Activated naive CD8-positive, alpha-beta T cell treated with anti-CD3 and anti-CD28 coated beads, Interleukin-2, amount 50 U/mL, for 24 hours (primary cell): ENCODE measurements around the gene LSM12.

ENCODE experiments used
- ATAC-seq: fragments of 150-1000 bp; cut with Tn5 transposase; one replicate; pipeline ENCODE4 v1.10.0; 2021
- DNase-seq: peaks from one replicate; pipeline ENCODE4 v3.0.0; 2021
- H3K27ac Mint-ChIP-seq: one replicate; pipeline ENCODE4 v1.8.0; 2021; ENCODE audit warnings: mild to moderate bottlenecking, mixed read lengths
- H3K27me3 Mint-ChIP-seq: one replicate; pipeline ENCODE4 v1.8.0; 2021; ENCODE audit warnings: mixed read lengths
- H3K36me3 Mint-ChIP-seq: one replicate; pipeline ENCODE4 v1.8.0; 2021; ENCODE audit warnings: low read depth, mixed read lengths
- H3K4me1 Mint-ChIP-seq: one replicate; pipeline ENCODE4 v1.8.0; 2021; ENCODE audit warnings: mixed read lengths
- H3K4me3 Mint-ChIP-seq: one replicate; pipeline ENCODE4 v1.8.0; 2021; ENCODE audit warnings: mild to moderate bottlenecking, moderate library complexity, mixed read lengths
- H3K9me3 Mint-ChIP-seq: one replicate; pipeline ENCODE4 v1.8.0; 2021; ENCODE audit warnings: mixed read lengths

LSM12 gene

DNA sequence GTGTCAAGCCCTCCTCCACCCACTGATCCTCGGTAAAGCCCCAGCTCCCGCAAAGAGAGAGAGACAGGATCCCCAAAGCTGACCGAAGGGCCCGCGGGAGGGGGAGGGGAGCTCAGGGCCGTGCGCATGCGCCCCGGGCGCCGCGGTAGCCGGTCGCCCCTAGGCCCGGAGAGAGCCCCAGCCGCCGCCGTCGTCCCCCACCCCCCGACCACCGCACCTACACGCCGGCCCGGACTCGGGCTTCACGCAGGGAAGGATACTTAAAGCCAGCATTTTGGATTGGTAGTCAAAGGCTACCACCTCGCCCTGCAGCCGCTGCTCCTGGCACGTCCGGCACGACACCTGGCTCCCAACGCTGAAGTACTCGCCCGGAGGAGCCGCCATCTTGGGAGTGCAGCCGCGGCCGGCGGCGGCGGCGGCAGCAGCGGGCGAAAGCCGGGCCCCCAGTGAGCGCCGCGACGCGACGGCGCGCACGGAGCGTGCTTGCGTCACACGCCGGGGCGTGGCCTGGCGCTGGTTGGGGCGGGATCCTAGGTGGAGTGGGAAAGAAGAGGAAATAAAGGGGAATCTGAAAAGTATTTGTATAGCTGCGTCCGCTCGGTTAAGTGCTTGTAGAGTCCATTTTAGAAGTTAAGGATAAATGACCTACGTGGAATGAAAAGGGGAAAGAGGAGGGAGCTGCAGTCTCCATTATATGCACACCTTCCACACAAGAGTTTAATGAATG is at the start of gene LSM12:
TSS of gene LSM12 (minus strand) at position 468 of the 727 bp plus-strand sequence. CDS start at position 384, 84 bp downstream.
- Mint-ChIP-seq H3K4me1 (peaks cover 58% of the 10 kb centered on the region), H3K36me3 (peaks cover 32% of the 10 kb centered on the region), H3K4me3 (peak within 1 kb of the TSS; percentile 98), H3K27me3 (no peaks in the 10 kb centered on the region), H3K27ac (peak within 1 kb of the TSS; percentile 95), H3K9me3 (no peaks in the 10 kb centered on the region)
- peak; percentile 74 for ATAC-seq
- DNase-seq: peak; percentile 96

- H3K4me3 Mint-ChIP-seq: no peak overlapping the region
- no peaks in the 10 kb centered on the region for H3K9me3 Mint-ChIP-seq
- ATAC-seq (no peak), DNase-seq (peak; percentile 44)
- no peaks in the 10 kb centered on the region for H3K36me3 Mint-ChIP-seq
- no peaks in the 10 kb centered on the region for H3K27me3 Mint-ChIP-seq
- no peak overlapping the region for H3K27ac Mint-ChIP-seq
- H3K4me1 Mint-ChIP-seq: peaks cover 32% of the 10 kb centered on the region
Observed at GRCh38 chr17:44115585-44116415, 49.3 kb upstream of the LSM12 start.

- peaks cover 26% of the 10 kb centered on the region for H3K4me1 Mint-ChIP-seq
Observed at GRCh38 chr17:44113868-44114840, 47.7 kb upstream of the LSM12 start.

GRCh38 chr17:44113382-44113781 is 46.9 kb upstream of the LSM12 start:
- DNase-seq: no peak
- Mint-ChIP-seq H3K4me3 (no peak overlapping the region), H3K36me3 (no peaks in the 10 kb centered on the region), H3K27ac (no peak overlapping the region), H3K4me1 (peaks cover 26% of the 10 kb centered on the region), H3K27me3 (no peaks in the 10 kb centered on the region), H3K9me3 (no peaks in the 10 kb centered on the region)
- no peak for ATAC-seq

More at GRCh38 chr17:44113868-44114840, 47.7 kb upstream of the LSM12 start:
- no peaks in the 10 kb centered on the region for H3K27me3 Mint-ChIP-seq
- DNase-seq (no peak), ATAC-seq (no peak)
- no peaks in the 10 kb centered on the region for H3K9me3 Mint-ChIP-seq
- no peak overlapping the region for H3K27ac Mint-ChIP-seq
- H3K4me3 Mint-ChIP-seq: no peak overlapping the region
- H3K36me3 Mint-ChIP-seq: no peaks in the 10 kb centered on the region

- Mint-ChIP-seq H3K9me3 (no peaks in the 10 kb centered on the region), H3K4me1 (peaks cover 27% of the 10 kb centered on the region), H3K4me3 (no peak overlapping the region), H3K27ac (no peak overlapping the region), H3K36me3 (no peaks in the 10 kb centered on the region), H3K27me3 (no peaks in the 10 kb centered on the region)
- DNase-seq (no peak), ATAC-seq (no peak)
Observed at GRCh38 chr17:44112284-44113280, 46.1 kb upstream of the LSM12 start.

- no peaks in the 10 kb centered on the region for H3K36me3 Mint-ChIP-seq
- no peaks in the 10 kb centered on the region for H3K27me3 Mint-ChIP-seq
- H3K9me3 Mint-ChIP-seq: no peaks in the 10 kb centered on the region
- H3K4me1 Mint-ChIP-seq: peaks cover 28% of the 10 kb centered on the region
- ATAC-seq (no peak), DNase-seq (no peak)
- no peak overlapping the region for H3K27ac Mint-ChIP-seq
- no peak overlapping the region for H3K4me3 Mint-ChIP-seq
Observed at GRCh38 chr17:44111777-44112176, 45.3 kb upstream of the LSM12 start.

DNA sequence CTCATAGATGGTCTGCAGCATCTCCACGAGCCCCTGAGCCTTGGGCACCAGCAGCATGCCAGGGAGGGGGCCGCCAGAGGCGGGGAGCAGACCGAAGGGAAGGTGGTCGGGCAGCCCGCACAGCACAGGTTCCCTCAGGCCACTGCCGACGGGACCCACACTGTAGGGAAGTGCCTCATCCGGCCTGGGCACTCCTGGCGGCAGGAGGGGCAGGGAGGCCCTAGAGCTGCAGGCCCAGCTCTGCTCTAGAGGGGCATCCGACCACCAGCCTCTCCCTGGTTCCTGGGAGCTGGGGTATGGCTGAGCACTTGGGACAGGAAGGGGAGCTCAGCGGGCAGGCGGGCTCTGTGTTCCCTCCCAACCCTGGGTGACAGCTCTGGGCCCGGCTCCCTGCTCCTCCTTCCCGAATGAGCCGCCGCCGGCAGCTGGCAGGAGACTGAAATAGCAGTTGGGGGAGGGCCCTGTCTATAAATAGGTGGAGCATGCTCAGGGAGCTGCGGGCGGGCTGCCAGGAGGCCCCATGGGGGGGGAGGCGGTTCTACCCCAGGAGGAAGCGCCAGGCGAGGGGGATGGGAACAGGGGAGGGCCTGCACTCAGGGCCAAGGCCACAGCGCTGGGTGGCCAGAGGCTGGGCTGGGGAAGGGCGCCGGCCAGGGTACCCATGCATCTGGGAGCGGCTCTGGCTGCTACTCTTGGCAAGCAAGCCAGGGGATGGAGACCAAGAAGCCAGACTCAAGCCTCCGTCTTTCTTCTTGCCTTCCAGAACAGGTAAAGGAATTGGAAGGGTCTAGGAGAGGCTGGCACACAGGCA is 44.6 kb upstream of the LSM12 start:
- Mint-ChIP-seq H3K4me3 (peak overlapping the region; percentile 50), H3K27ac (no peak overlapping the region), H3K4me1 (peaks cover 28% of the 10 kb centered on the region)

DNA sequence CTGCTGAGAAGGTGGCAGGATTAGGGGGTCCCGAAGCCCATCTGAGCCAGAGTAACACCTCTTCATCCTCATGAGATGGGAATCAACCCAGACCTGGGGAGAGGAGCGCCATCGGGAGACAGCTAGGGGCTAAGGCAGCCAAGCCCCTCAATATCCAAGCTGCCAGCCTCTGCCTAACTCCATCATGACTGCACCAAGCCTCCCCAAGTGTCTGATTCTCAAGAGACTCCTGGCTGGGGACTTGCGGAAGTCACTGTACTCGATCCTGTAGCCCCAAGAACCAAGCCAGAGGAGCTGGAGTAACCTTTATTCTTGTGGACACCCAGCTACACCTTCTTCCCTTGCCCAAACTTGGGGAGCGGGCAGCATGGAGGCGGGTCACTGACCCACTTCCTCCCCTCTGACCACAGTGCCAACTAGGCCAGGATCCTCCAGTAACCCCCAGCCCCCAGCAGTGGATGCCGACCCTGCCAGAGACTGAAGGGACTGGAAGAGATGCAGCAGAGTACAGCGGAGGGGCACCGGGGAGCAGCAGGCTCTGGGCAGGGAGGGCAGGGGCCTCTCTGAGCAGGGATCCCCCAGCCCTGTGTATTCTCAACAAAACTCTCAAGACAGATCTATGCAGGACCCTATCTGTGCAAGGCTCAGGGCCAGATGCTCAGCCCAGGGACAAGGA is 43.7 kb upstream of the LSM12 start:
- DNase-seq (no peak), ATAC-seq (no peak)
- Mint-ChIP-seq H3K9me3 (no peaks in the 10 kb centered on the region), H3K27ac (no peak overlapping the region), H3K4me3 (peak overlapping the region; percentile 14), H3K4me1 (peaks cover 28% of the 10 kb centered on the region), H3K27me3 (no peaks in the 10 kb centered on the region), H3K36me3 (no peaks in the 10 kb centered on the region)

More for the DNA sequence above, 44.6 kb upstream of the LSM12 start:
- Mint-ChIP-seq H3K27me3 (no peaks in the 10 kb centered on the region), H3K36me3 (no peaks in the 10 kb centered on the region), H3K9me3 (no peaks in the 10 kb centered on the region)
- DNase-seq (peak; percentile 79), ATAC-seq (peak; percentile 82)

DNA sequence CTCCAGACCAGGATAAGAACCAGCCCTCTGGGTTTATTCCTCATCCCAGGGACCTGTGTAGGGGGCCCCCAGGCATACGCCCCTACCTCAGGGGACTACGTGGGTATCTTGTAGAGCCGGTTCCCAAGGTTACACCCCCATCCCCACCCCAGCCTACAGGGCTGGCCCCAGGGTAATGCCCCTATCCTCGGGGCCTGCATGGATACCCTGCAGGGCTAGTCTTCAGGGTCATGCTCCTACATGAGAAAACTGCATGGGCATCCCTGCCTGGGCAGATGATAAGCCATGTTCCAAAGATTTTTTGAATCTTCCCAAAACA is 42.8 kb upstream of the LSM12 start:
- no peak overlapping the region for H3K4me3 Mint-ChIP-seq
- H3K4me1 Mint-ChIP-seq: peaks cover 28% of the 10 kb centered on the region
- no peaks in the 10 kb centered on the region for H3K36me3 Mint-ChIP-seq
- no peak for ATAC-seq
- no peak overlapping the region for H3K27ac Mint-ChIP-seq
- no peak for DNase-seq
- no peaks in the 10 kb centered on the region for H3K9me3 Mint-ChIP-seq
- H3K27me3 Mint-ChIP-seq: no peaks in the 10 kb centered on the region

DNA sequence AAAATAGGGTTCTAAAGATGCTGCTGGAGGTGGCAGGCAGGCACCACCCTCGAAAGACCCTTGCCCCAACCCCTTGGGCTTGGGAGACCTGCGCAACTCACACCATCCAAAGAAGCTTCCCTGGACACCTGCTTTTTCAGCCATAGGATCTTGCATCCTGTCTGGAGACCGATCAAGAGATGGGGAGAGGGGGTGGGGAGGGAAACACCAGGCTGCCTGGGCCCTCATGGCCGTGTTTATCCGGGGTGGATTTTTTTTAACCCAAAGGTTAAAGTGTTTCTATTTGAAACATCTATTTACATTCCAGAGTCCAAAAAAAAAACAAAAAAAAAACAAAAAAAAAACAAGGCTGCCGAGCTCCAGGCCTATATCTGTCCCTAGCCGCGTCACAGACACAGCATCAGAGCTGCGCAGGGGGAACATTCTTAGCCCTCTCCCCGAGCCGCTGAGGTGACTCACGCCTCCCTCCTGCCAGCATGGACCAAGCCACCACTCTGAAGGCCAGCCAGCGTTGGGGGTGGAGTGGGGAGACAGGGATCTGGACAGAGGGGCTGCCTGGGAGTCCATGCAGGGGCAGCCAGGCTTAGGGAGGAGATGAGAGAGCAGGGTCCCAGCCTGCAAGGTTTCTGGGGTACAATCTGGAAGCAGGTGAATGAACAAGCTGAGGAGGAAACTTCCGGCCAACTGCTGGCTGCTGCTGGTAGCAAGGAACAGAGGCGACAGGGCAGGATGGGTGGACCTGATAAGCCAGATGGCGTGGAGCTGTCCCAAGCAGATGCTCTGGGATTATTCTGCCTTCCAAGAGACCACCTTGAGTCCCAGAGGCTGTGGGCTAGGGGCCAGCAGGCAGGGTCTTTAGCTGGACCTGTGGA is 42.2 kb upstream of the LSM12 start:
- ATAC-seq (no peak), DNase-seq (no peak)
- Mint-ChIP-seq H3K4me1 (peaks cover 26% of the 10 kb centered on the region), H3K9me3 (no peaks in the 10 kb centered on the region), H3K27ac (no peak overlapping the region), H3K27me3 (no peaks in the 10 kb centered on the region), H3K4me3 (no peak overlapping the region), H3K36me3 (no peaks in the 10 kb centered on the region)

GRCh38 chr17:44106801-44107200 is 40.3 kb upstream of the LSM12 start:
- H3K27ac Mint-ChIP-seq: no peak overlapping the region
- no peak overlapping the region for H3K4me3 Mint-ChIP-seq
- ATAC-seq (no peak), DNase-seq (no peak)
- H3K9me3 Mint-ChIP-seq: no peaks in the 10 kb centered on the region
- peaks cover 3% of the 10 kb centered on the region for H3K36me3 Mint-ChIP-seq
- no peaks in the 10 kb centered on the region for H3K27me3 Mint-ChIP-seq
- H3K4me1 Mint-ChIP-seq: peaks cover 11% of the 10 kb centered on the region

- no peak for DNase-seq
- Mint-ChIP-seq H3K4me3 (no peak overlapping the region), H3K4me1 (peaks cover 4% of the 10 kb centered on the region), H3K27me3 (no peaks in the 10 kb centered on the region), H3K9me3 (no peaks in the 10 kb centered on the region), H3K27ac (no peak overlapping the region), H3K36me3 (peaks cover 3% of the 10 kb centered on the region)
- ATAC-seq: no peak
Observed at GRCh38 chr17:44105941-44106340, 39.5 kb upstream of the LSM12 start.
